Measurements from ENCODE around the gene PSRC1.

PSRC1 gene

DNA sequence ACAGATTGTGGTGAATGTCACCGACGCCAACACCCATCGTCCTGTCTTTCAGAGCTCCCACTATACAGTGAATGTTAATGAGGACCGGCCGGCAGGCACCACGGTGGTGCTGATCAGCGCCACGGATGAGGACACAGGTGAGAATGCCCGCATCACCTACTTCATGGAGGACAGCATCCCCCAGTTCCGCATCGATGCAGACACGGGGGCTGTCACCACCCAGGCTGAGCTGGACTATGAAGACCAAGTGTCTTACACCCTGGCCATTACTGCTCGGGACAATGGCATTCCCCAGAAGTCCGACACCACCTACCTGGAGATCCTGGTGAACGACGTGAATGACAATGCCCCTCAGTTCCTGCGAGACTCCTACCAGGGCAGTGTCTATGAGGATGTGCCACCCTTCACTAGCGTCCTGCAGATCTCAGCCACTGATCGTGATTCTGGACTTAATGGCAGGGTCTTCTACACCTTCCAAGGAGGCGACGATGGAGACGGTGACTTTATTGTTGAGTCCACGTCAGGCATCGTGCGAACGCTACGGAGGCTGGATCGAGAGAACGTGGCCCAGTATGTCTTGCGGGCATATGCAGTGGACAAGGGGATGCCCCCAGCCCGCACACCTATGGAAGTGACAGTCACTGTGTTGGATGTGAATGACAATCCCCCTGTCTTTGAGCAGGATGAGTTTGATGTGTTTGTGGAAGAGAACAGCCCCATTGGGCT, 30.6 kb downstream of the PSRC1 start:
- in situ Hi-C loops (cut with MboI; ENCODE audit: low sequenced_read_pairs, unreplicated experiment), result no loop called here
- no peak for DNase-seq (ENCODE audit: low spot score)
- TF ChIP-seq, protein P1, sequence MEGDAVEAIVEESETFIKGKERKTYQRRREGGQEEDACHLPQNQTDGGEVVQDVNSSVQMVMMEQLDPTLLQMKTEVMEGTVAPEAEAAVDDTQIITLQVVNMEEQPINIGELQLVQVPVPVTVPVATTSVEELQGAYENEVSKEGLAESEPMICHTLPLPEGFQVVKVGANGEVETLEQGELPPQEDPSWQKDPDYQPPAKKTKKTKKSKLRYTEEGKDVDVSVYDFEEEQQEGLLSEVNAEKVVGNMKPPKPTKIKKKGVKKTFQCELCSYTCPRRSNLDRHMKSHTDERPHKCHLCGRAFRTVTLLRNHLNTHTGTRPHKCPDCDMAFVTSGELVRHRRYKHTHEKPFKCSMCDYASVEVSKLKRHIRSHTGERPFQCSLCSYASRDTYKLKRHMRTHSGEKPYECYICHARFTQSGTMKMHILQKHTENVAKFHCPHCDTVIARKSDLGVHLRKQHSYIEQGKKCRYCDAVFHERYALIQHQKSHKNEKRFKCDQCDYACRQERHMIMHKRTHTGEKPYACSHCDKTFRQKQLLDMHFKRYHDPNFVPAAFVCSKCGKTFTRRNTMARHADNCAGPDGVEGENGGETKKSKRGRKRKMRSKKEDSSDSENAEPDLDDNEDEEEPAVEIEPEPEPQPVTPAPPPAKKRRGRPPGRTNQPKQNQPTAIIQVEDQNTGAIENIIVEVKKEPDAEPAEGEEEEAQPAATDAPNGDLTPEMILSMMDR (IDR thresholded peaks at IDR 0.05; ENCODE audit: borderline replicate concordance, control extremely low read depth, extremely low read depth, insufficient read depth, missing control alignments), result no peak

DNA sequence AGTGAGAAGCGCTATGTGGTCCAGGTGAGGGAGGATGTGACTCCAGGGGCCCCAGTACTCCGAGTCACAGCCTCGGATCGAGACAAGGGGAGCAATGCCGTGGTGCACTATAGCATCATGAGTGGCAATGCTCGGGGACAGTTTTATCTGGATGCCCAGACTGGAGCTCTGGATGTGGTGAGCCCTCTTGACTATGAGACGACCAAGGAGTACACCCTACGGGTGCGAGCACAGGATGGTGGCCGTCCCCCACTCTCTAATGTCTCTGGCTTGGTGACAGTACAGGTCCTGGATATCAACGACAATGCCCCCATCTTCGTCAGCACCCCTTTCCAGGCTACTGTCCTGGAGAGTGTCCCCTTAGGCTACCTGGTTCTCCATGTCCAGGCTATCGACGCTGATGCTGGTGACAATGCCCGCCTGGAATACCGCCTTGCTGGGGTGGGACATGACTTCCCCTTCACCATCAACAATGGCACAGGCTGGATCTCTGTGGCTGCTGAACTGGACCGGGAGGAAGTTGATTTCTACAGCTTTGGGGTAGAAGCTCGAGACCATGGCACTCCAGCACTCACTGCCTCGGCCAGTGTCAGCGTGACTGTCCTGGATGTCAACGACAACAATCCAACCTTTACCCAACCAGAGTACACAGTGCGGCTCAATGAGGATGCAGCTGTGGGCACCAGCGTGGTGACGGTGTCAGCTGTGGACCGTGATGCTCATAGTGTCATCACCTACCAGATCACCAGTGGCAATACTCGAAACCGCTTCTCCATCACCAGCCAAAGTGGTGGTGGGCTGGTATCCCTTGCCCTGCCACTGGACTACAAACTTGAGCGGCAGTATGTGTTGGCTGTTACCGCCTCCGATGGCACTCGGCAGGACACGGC, 31.4 kb downstream of the PSRC1 start:
- TF ChIP-seq, protein P1 (IDR thresholded peaks at IDR 0.05; ENCODE audit: borderline replicate concordance, control extremely low read depth, extremely low read depth, insufficient read depth, missing control alignments), result no peak
- in situ Hi-C loops (cut with MboI; ENCODE audit: low sequenced_read_pairs, unreplicated experiment), result no loop called here
- no peak for DNase-seq (ENCODE audit: low spot score)

- TF ChIP-seq, protein P1 (IDR thresholded peaks at IDR 0.05; ENCODE audit: borderline replicate concordance, control extremely low read depth, extremely low read depth, insufficient read depth, missing control alignments), result no peak
- no peak for DNase-seq (ENCODE audit: low spot score)
- in situ Hi-C loops (cut with MboI; ENCODE audit: low sequenced_read_pairs, unreplicated experiment), result no loop called here
These were observed 32.3 kb downstream of the PSRC1 start for GRCh38 chr1:109250454-109251276.

DNA sequence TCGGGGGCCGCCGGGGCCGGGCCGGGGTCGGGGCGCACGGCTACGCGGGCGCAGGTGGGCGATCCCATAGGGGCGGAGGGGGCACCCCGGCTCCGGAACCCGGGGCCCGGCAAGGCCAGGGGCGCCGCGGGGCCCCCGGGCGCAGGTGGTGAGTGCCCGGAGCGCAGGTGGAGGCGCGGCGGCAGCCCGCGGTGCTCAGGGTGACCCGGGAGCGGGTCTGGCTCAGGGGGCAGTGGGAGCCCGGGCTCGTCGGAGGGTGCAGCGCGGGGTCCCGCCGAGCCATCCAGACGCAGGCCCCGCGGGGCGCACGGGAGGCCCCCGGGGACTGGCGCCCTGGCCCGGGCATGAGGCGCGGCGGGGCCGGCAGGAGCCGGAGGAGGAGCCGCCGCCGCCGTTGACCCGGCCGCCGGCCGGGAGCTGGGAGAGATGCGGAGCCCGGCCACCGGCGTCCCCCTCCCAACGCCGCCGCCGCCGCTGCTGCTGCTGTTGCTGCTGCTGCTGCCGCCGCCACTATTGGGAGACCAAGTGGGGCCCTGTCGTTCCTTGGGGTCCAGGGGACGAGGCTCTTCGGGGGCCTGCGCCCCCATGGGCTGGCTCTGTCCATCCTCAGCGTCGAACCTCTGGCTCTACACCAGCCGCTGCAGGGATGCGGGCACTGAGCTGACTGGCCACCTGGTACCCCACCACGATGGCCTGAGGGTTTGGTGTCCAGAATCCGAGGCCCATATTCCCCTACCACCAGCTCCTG, 33.1 kb downstream of the PSRC1 start:
- no peak for DNase-seq (ENCODE audit: low spot score)

GRCh38 chr1:109248797-109249629, 33.9 kb downstream of the PSRC1 start, which contains the start of gene CELSR2:
Gene CELSR2, plus strand, starts transcription at chr1:109249539. Its CDS starts 541 bp downstream, at chr1:109250080.
- in situ Hi-C loops (cut with MboI; ENCODE audit: low sequenced_read_pairs, unreplicated experiment), result no loop called here
- TF ChIP-seq, protein P1 (IDR thresholded peaks at IDR 0.05; ENCODE audit: borderline replicate concordance, control extremely low read depth, extremely low read depth, insufficient read depth, missing control alignments), result no peak
- peak; percentile 93 for DNase-seq (ENCODE audit: low spot score)

More for the DNA sequence above, 33.1 kb downstream of the PSRC1 start:
- TF ChIP-seq, protein P1 (IDR thresholded peaks at IDR 0.05; ENCODE audit: borderline replicate concordance, control extremely low read depth, extremely low read depth, insufficient read depth, missing control alignments), result no peak
- in situ Hi-C loops (cut with MboI; ENCODE audit: low sequenced_read_pairs, unreplicated experiment), result no loop called here

Measured in GM13976 (cell line).